Muscle layer of duodenum (tissue), 2 donors: ENCODE results near the gene TSPOAP1.

Source experiments
- H3K27ac ChIP-seq: one replicate; pipeline ENCODE4 v1.7.0; 2013; ENCODE audit warnings: mild to moderate bottlenecking, low read length
- H3K27me3 ChIP-seq: one replicate; pipeline ENCODE4 v1.7.0; 2013; ENCODE audit warnings: low read depth, mild to moderate bottlenecking, control low read depth, low read length
- H3K36me3 ChIP-seq, 2 donors: one replicate each; pipeline ENCODE4 v1.7.0; 2013; ENCODE audit warnings: low read length in 2 of 2, control low read depth in 1 of 2, mild to moderate bottlenecking in 1 of 2; ENCODE audit not compliant: insufficient read depth in 2 of 2, control insufficient read depth in 1 of 2
- H3K4me1 ChIP-seq, 2 donors: one replicate each; pipeline ENCODE4 v1.7.0; 2013; ENCODE audit warnings: low read length in 2 of 2, mild to moderate bottlenecking in 2 of 2, control low read depth in 1 of 2, moderate library complexity in 1 of 2; ENCODE audit not compliant: insufficient read depth in 2 of 2, control insufficient read depth in 1 of 2
- H3K4me3 ChIP-seq, 2 donors: one replicate each; pipeline ENCODE4 v1.7.0; 2013; ENCODE audit warnings: low read length in 2 of 2, low read depth in 1 of 2, mild to moderate bottlenecking in 1 of 2
- H3K9me3 ChIP-seq, 2 donors: one replicate each; pipeline ENCODE4 v1.7.0; 2013; ENCODE audit warnings: low read length in 2 of 2, control low read depth in 1 of 2, mild to moderate bottlenecking in 1 of 2; ENCODE audit not compliant: control insufficient read depth in 1 of 2
- donor health status: healthy.

Gene TSPOAP1

DNA sequence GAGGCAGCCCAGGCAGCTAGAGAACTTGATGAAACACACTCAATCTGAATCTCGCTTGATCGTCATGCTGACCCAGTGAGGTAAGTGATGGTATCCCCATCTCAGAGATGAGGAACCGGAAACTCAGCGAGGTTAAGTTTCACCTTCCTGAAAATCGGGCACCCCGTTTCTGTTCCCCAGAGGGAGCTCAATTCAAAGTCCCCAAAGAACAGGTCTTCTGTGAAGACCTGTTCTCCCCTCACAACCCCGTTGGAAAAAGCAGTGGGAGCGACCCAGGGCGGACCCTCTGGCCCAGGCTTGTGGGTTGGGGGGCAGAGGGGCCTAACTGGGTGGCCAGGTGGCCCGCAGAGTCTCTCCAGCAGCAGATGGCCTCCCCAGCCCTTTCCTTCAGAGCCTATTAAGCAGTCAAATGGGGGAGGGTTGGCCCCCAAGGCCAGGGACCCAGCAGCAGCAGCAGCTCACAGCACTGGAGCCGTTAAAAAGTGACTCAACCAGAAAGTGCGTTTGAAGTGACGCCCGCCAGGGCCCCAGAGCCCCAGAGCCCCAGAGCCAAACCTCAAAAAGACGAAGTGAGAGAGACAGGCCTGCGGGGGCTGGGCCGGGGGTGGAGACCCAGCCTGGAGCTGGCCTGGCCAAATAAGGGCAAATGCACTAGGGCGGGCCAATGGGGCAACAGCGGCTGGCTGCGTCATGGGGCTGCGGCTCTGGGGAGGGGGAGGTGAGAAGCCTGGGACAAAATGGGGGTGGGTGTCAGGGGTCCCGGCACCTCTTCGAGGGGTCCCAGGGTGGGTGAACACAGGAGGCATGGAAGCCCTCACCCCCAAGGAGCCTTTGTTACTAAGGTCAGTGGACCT, 9.2 kb upstream of the TSPOAP1 start:
- peaks cover 29 to 32% of the 10 kb centered on the region in 2 donors for H3K4me1 ChIP-seq
- H3K4me3 ChIP-seq, result peak overlapping the region; percentile 42 to 50
- no peaks in the 10 kb centered on the region for H3K36me3 ChIP-seq
- H3K9me3 ChIP-seq, result no peaks in the 10 kb centered on the region
- no peaks in the 10 kb centered on the region for H3K27me3 ChIP-seq
- H3K27ac ChIP-seq, result peak overlapping the region; percentile 83

DNA sequence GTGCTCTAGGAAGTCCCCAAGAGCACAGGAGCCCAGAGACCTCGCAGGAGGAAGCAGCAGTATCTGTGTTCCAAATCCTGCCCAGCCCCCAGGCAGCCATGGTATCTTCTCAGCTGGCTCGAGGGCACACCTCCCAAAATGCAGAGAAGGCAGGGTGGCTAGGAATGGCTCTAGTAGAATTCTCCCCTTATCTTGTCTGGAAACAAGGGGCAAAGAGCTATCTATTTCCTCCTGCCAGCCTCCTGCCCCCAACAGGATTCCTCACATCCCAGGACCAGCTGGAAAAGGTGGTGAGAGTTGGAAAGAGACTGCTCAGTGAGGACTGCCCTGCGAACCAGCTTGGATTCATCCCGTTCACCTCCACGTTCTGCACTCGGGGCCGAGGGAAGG, 8.6 kb upstream of the TSPOAP1 start:
- peak overlapping the region; percentile 83 for H3K27ac ChIP-seq
- no peaks in the 10 kb centered on the region for H3K9me3 ChIP-seq
- H3K4me3 ChIP-seq, result peak overlapping the region; percentile 42 to 50
- peaks cover 29 to 32% of the 10 kb centered on the region in 2 donors for H3K4me1 ChIP-seq
- no peaks in the 10 kb centered on the region for H3K27me3 ChIP-seq
- H3K36me3 ChIP-seq, result no peaks in the 10 kb centered on the region

DNA sequence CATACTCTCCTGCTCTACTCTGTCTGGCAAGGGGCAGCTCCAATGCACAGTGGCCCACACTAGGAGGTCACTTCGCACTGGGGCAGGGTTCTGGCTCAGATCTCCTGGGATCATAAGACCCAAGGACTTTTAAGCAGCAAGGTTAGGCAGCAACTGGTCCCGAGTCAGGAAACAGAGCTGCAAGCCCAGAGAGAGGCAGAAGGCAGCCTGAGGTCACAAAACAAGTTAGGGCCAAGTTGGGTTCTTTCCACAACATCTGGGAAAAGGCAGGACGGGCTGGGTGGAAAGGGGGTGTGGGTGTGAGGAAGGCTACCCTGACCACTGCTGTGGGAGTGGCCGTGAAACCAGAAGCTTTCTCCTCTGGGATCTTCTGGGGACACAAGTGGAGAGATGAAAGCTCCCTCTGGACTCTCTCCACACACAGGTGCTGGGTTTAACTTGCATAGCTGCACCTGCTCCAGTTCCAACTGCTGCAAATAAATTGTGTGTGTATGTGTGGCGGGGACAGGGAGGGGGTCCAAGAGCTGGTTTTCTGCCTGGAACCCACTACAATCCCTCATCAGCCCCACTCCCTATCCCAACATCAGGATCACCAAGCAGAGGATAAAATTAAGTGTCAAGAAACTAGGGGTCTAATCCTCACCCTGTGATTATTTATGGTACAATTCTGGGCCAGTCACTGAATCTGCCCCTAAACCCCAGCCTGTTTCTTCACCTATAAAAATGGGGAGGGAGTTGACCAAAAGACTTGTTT, 8.0 kb upstream of the TSPOAP1 start:
- peak overlapping the region in 1 of 2 donors; percentile 50 for H3K4me3 ChIP-seq
- H3K27me3 ChIP-seq, result no peaks in the 10 kb centered on the region
- peaks cover 29 to 32% of the 10 kb centered on the region in 2 donors for H3K4me1 ChIP-seq
- H3K9me3 ChIP-seq, result no peaks in the 10 kb centered on the region
- no peaks in the 10 kb centered on the region for H3K36me3 ChIP-seq
- H3K27ac ChIP-seq, result peak overlapping the region; percentile 83

DNA sequence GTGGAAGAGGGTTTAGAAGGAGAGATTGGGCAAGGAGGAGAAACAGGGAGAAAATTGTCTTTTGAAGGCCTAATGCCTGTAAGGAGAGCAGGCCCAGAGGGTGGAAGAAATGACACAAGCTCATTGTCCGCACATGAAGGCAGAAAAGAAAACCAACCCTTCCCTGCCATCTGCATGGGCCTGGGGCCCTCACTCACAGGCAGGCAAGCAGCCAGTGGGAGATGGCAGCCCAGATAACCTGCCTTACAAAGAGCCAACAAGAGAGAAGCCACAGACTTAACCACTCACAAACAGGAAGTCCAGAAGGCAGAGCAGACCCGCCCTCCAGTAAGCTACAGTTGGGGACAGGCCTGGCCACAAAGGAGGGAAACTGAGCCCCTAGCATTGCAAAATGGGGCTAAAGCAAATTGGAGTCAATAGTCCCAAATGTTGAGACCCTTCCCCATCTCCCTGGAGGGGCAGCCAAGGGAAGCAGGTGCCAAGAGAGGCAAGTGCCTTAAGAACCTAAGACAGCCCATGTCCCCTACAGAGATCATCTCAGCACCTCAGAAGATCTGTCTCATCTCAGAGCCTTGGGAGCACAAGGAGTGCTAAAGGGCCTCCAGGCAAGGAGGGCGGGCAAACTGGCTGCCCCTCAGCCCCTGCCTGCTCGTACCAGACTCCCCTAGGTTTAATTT, 7.3 kb upstream of the TSPOAP1 start:
- H3K36me3 ChIP-seq, result no peaks in the 10 kb centered on the region
- H3K4me1 ChIP-seq, result peaks cover 29 to 32% of the 10 kb centered on the region in 2 donors
- no peaks in the 10 kb centered on the region for H3K9me3 ChIP-seq
- peak overlapping the region in 1 of 2 donors; percentile 50 for H3K4me3 ChIP-seq
- H3K27ac ChIP-seq, result peak overlapping the region; percentile 83
- no peaks in the 10 kb centered on the region for H3K27me3 ChIP-seq

GRCh38 chr17:58335061-58335731, 6.6 kb upstream of the TSPOAP1 start:
- peak overlapping the region; percentile 83 for H3K27ac ChIP-seq

DNA sequence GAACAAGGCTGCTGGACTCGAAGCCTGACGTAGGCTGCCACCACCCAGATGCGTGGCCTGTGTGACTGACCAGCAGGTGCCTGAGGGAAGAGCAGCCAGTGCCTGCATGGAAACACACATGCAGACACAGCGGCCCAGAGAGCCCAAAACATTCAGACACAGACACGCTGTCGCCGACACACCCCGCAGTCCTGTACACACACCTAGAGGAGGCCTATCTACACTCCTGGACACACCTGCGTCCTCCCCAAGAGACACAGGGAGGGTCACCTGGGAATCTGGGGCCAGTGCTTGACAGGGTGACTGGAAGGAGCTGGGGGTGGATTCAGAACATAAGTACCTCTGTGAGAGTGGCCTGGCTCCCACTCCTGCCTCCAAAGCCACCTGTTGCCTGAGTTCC, 6.1 kb upstream of the TSPOAP1 start:
- Histone ChIP-seq H3K36me3 (no peaks in the 10 kb centered on the region), H3K4me3 (peak overlapping the region in 1 of 2 donors; percentile 7), H3K27ac (peak overlapping the region; percentile 83), H3K9me3 (no peaks in the 10 kb centered on the region), H3K27me3 (no peaks in the 10 kb centered on the region), H3K4me1 (peaks cover 29% of the 10 kb centered on the region in 2 donors)

More at GRCh38 chr17:58335061-58335731, 6.6 kb upstream of the TSPOAP1 start:
- Histone ChIP-seq H3K4me3 (peak overlapping the region in 1 of 2 donors; percentile 8), H3K4me1 (peaks cover 29 to 32% of the 10 kb centered on the region in 2 donors), H3K36me3 (no peaks in the 10 kb centered on the region), H3K9me3 (no peaks in the 10 kb centered on the region), H3K27me3 (no peaks in the 10 kb centered on the region)

DNA sequence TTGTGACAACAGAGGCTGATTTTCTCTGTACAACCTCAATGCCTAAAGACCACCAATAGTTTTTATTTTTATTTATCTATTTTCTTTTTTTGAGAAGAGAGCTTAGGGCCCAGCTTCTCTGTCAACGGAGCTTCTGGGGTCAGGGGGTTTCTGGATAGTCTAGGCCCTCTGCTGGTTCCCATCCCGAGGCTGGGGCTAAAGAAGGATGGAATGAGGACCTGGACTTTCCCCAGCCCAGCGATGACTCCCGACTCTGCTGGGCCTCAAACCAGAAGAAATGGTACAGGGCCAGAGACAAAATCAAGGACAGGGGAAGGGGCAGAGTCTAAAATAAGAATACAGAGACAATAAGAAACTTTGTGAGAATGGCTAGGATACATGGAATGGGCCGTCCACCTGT, 5.7 kb upstream of the TSPOAP1 start:
- Histone ChIP-seq H3K27me3 (no peaks in the 10 kb centered on the region), H3K4me1 (peaks cover 28 to 29% of the 10 kb centered on the region in 2 donors), H3K36me3 (no peaks in the 10 kb centered on the region), H3K4me3 (peak overlapping the region in 1 of 2 donors; percentile 7), H3K27ac (peak overlapping the region; percentile 83), H3K9me3 (no peaks in the 10 kb centered on the region)

GRCh38 chr17:58333736-58334207, 5.2 kb upstream of the TSPOAP1 start:
- Histone ChIP-seq H3K36me3 (no peaks in the 10 kb centered on the region), H3K9me3 (no peaks in the 10 kb centered on the region), H3K27me3 (no peaks in the 10 kb centered on the region), H3K4me1 (peaks cover 23 to 25% of the 10 kb centered on the region in 2 donors), H3K27ac (peak overlapping the region; percentile 31), H3K4me3 (peak overlapping the region in 1 of 2 donors; percentile 65)

GRCh38 chr17:58332778-58333735, 4.5 kb upstream of the TSPOAP1 start:
- H3K27me3 ChIP-seq, result no peaks in the 10 kb centered on the region
- H3K36me3 ChIP-seq, result no peaks in the 10 kb centered on the region
- H3K27ac ChIP-seq, result peak overlapping the region; percentile 31
- peaks cover 16 to 21% of the 10 kb centered on the region in 2 donors for H3K4me1 ChIP-seq
- peak overlapping the region; percentile 47 to 65 for H3K4me3 ChIP-seq
- H3K9me3 ChIP-seq, result no peaks in the 10 kb centered on the region
